Upper lobe of right lung (tissue), 1 donor: ENCODE results near the gene RASL11B. TPM values are rescaled to one million over a fixed set of nuclear protein-coding genes. Genes with fewer than 3 reads are reported as not detected.

ENCODE experiments used
- ATAC-seq: fragments of 200-7000 bp; cut with Tn5 transposase; one replicate; pipeline ENCODE4 v1.9.1; 2020; ENCODE audit warnings: mild to moderate bottlenecking, moderate library complexity
- DNase-seq: peaks from one replicate; pipeline ENCODE4 v3.0.0-alpha.2; 2020
- H3K27ac ChIP-seq: fragments of 200-600 bp; one replicate; pipeline ENCODE4 v1.8.0; 2022
- H3K27me3 ChIP-seq: fragments of 200-600 bp; one replicate; pipeline ENCODE4 v1.8.0; 2022; ENCODE audit warnings: mild to moderate bottlenecking
- H3K36me3 ChIP-seq: fragments of 200-600 bp; one replicate; pipeline ENCODE4 v1.8.0; 2022
- H3K4me1 ChIP-seq: fragments of 200-600 bp; one replicate; pipeline ENCODE4 v1.8.0; 2022
- H3K4me3 ChIP-seq: fragments of 200-600 bp; one replicate; pipeline ENCODE4 v1.8.0; 2022; ENCODE audit warnings: mild to moderate bottlenecking
- H3K9me3 ChIP-seq: fragments of 200-600 bp; one replicate; pipeline ENCODE4 v1.8.0; 2022
- intact Hi-C: fragments of 100-400 bp; cut with DNase I; formaldehyde crosslinking; loops from one replicate; pipeline ENCODE4 v1.11.0; 2022
- total RNA-seq: library from RNA; stranded (reverse); fragmentation: NEBNext Ultra II Directional; extraction: Animal tissue kit (Norgen Biotek cat#: 25700); gene quantifications from one replicate; pipeline ENCODE4 v1.2.1, GENCODE V29; 2021
- TF ChIP-seq, protein P1 (sequence below): fragments of 200-600 bp; IDR thresholded peaks from one replicate; pipeline ENCODE4 v1.8.0; 2022; ENCODE audit warnings: antibody characterized with exemption
- donor health status: DM: no; HTN: yes; CAD: no; lungs with severe emphysema.

RASL11B gene
- total RNA-seq, 1 donor from 2014 or later, result 2.2 TPM

DNA sequence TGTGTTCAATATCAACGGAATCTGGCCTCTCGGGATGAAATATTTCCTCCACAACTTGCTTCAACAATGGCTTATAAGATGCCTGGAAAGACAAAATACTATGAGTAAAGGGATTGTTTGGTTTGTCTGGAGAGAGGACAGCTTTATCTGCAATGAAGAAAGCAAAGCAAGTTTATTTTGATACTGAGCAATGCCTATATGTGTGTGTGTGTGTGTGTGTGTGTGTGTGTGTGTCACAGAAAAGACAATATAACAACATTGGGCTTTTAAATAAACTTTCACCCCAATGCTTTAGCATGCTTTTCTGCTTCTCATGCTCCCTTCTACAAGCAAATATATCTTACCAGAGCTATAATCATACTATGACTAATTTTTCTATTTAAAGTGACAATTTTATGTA is 45.4 kb downstream of the RASL11B start:
- Histone ChIP-seq H3K9me3 (no peaks in the 10 kb centered on the region), H3K4me3 (no peak overlapping the region), H3K36me3 (no peaks in the 10 kb centered on the region), H3K27ac (no peak overlapping the region), H3K27me3 (no peaks in the 10 kb centered on the region), H3K4me1 (no peaks in the 10 kb centered on the region)
- TF ChIP-seq, protein P1, sequence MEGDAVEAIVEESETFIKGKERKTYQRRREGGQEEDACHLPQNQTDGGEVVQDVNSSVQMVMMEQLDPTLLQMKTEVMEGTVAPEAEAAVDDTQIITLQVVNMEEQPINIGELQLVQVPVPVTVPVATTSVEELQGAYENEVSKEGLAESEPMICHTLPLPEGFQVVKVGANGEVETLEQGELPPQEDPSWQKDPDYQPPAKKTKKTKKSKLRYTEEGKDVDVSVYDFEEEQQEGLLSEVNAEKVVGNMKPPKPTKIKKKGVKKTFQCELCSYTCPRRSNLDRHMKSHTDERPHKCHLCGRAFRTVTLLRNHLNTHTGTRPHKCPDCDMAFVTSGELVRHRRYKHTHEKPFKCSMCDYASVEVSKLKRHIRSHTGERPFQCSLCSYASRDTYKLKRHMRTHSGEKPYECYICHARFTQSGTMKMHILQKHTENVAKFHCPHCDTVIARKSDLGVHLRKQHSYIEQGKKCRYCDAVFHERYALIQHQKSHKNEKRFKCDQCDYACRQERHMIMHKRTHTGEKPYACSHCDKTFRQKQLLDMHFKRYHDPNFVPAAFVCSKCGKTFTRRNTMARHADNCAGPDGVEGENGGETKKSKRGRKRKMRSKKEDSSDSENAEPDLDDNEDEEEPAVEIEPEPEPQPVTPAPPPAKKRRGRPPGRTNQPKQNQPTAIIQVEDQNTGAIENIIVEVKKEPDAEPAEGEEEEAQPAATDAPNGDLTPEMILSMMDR, result no peak
- DNase-seq, result no peak
- ATAC-seq, result no peak
- intact Hi-C loops, result no loop called here

DNA sequence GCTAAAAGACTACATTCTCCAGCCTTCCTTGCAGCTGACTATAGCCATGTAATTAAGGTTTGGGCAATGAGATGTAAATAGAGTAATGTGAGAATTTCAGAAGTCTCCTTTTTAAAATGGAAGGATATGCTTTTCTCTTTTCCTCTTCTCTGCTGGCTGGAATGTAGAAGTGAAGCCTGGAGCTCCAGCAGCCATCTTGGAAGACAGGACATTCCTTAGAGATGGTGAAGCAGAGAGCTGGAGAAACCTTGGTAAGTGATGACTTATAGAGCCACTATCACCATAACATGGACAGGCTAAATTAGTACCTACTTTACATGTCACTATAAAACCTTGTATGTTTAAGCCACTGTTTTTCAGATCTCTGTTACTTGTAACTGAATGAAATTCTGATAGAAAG is 48.0 kb downstream of the RASL11B start:
- DNase-seq (no peak), ATAC-seq (no peak)
- TF ChIP-seq, protein P1, result no peak
- Histone ChIP-seq H3K4me1 (peaks cover 6% of the 10 kb centered on the region), H3K4me3 (no peak overlapping the region), H3K9me3 (no peaks in the 10 kb centered on the region), H3K27me3 (no peaks in the 10 kb centered on the region), H3K27ac (no peak overlapping the region), H3K36me3 (no peaks in the 10 kb centered on the region)
- intact Hi-C loops, result no loop called here

DNA sequence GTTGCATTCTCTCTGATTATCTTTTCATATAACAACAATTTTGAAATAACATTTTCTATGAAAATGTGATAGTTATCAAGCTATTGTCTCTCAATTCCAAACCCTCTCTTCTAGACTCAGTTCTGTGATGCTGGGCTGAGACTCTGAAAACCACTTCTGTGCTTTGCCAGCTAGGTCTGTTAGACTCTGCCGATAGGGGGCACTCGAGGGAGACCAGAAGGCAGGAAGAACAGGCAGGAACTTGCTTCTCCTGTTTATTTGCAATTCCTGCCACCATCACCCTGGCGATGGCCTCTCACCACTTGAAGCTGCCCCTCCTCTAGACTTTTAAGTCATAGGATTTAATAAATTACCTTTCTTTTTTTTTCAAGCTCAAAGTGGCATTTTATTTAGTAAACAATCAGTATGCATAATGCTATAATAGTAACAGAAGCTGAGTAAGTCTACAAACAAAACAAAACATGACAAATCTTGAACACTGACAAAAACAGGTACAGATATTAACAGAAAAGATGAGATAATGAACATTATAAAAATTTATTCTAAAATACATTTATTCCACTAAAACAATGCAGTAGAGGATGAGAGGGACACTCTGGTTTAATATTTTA is 49.7 kb downstream of the RASL11B start:
- DNase-seq, result peak; percentile 78
- H3K27ac ChIP-seq, result no peak overlapping the region
- H3K36me3 ChIP-seq, result no peaks in the 10 kb centered on the region
- no peaks in the 10 kb centered on the region for H3K9me3 ChIP-seq
- intact Hi-C loops, result no loop called here
- no peaks in the 10 kb centered on the region for H3K27me3 ChIP-seq
- TF ChIP-seq, protein P1, result peak; percentile 66
- no peak overlapping the region for H3K4me3 ChIP-seq
- peak; percentile 90 for ATAC-seq
- peaks cover 6% of the 10 kb centered on the region for H3K4me1 ChIP-seq

DNA sequence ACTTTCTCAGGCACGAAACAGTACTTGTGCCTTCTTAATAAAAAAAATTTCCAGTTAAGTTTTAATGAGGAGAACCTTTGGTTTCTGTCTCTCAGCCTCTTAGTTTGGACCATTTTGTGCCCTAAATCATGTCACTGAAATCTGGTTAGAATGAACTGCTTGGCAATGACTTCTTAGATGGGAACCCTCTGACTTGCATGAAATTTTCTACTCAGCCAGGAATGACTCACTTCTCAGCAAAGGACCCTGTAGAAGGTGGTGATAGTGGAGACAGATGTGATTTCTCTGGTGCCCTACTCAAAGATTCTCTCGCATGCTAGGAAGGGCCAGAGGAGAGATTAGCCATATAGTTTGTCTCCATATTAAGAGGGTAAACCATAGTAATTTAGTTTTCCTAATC is 50.5 kb downstream of the RASL11B start:
- Histone ChIP-seq H3K4me3 (no peak overlapping the region), H3K27ac (no peak overlapping the region), H3K36me3 (no peaks in the 10 kb centered on the region), H3K4me1 (peaks cover 6% of the 10 kb centered on the region), H3K27me3 (no peaks in the 10 kb centered on the region), H3K9me3 (no peaks in the 10 kb centered on the region)
- no peak for DNase-seq
- intact Hi-C loops, result no loop called here
- TF ChIP-seq, protein P1, result no peak
- no peak for ATAC-seq

DNA sequence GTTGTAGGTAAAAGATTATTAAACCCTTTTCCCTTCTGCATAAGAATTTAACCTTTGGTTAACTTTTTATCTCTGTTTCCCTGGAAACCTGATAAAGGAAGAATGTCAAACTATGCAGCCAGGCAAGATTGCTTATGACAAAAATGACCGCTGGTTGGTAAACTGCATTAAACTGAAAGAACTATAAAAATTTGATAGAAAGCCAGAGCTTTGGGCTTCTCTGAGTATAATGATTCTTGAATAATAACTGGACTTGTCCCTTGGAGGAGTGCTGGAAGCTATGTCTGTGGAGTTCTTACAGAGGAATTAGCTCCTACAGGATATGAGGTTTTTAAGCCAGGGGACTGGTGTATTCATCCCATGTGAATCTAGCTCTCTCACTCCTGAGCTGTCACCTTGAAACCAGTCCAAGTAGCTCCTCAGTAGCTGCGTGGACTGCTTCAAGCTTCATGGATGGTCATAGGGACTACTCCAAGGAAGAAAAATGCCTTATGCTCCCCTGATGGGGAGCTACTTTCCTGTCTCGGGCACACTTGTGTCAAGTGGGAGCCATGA is 52.0 kb downstream of the RASL11B start:
- Histone ChIP-seq H3K36me3 (no peaks in the 10 kb centered on the region), H3K27ac (no peak overlapping the region), H3K4me1 (peaks cover 6% of the 10 kb centered on the region), H3K9me3 (no peaks in the 10 kb centered on the region), H3K27me3 (no peaks in the 10 kb centered on the region), H3K4me3 (no peak overlapping the region)
- TF ChIP-seq, protein P1, result no peak
- intact Hi-C loops, result no loop called here
- DNase-seq (no peak), ATAC-seq (peak; percentile 37)
